Type B pancreatic cell (in vitro differentiated cells): ENCODE data around the gene TPD52L2. TPM values are rescaled to one million over a fixed set of nuclear protein-coding genes. Genes with fewer than 3 reads are reported as not detected.
"Not testable (repeated sequence)": the region's sequence is repeated elsewhere in the genome, so short reads cannot be mapped to it uniquely, and the experiment has no call there.

Experiments
- DNase-seq: peaks from one replicate; pipeline ENCODE4 v3.0.0; 2021; ENCODE audit warnings: mixed read lengths; ENCODE audit not compliant: unreplicated experiment; ENCODE audit errors: extremely low spot score
- H3K27ac Mint-ChIP-seq: 2 replicates; pipeline ENCODE4 v1.8.0; 2021; ENCODE audit warnings: mild to moderate bottlenecking, mixed read lengths
- H3K27me3 Mint-ChIP-seq: 2 replicates; pipeline ENCODE4 v1.8.0; 2021; ENCODE audit warnings: mixed read lengths
- H3K36me3 Mint-ChIP-seq: 2 replicates; pipeline ENCODE4 v1.8.0; 2021; ENCODE audit warnings: mixed read lengths
- H3K4me1 Mint-ChIP-seq: one replicate; pipeline ENCODE4 v1.8.0; 2021; ENCODE audit warnings: mixed read lengths; ENCODE audit not compliant: unreplicated experiment
- H3K4me3 Mint-ChIP-seq: 2 replicates; pipeline ENCODE4 v1.8.0; 2021; ENCODE audit warnings: mild to moderate bottlenecking, mixed read lengths
- H3K9me3 Mint-ChIP-seq: 2 replicates; pipeline ENCODE4 v1.8.0; 2021; ENCODE audit warnings: mixed read lengths
- total RNA-seq: library from RNA; stranded (reverse); gene quantifications from 2 replicates; pipeline ENCODE4 v1.2.1, GENCODE V29; 2021; ENCODE audit warnings: low replicate concordance
- TF ChIP-seq, protein P1 (sequence below): fragments of 200-600 bp; sonication (generic); conservative IDR thresholded peaks from 2 replicates; pipeline ENCODE4 v1.5.0; 2021; ENCODE audit warnings: antibody characterized with exemption, mild to moderate bottlenecking

The TPD52L2 gene
- total RNA-seq, 1 donor from 2014 or later = 76.5 TPM

GRCh38 chr20:63850689-63851547, 14.2 kb upstream of the TPD52L2 start:
- H3K4me1 Mint-ChIP-seq = peaks cover 3% of the 10 kb centered on the region
- DNase-seq = no peak
- H3K4me3 Mint-ChIP-seq = no peak overlapping the region
- H3K9me3 Mint-ChIP-seq = no peaks in the 10 kb centered on the region
- H3K27me3 Mint-ChIP-seq = no peaks in the 10 kb centered on the region
- TF ChIP-seq, protein P1, sequence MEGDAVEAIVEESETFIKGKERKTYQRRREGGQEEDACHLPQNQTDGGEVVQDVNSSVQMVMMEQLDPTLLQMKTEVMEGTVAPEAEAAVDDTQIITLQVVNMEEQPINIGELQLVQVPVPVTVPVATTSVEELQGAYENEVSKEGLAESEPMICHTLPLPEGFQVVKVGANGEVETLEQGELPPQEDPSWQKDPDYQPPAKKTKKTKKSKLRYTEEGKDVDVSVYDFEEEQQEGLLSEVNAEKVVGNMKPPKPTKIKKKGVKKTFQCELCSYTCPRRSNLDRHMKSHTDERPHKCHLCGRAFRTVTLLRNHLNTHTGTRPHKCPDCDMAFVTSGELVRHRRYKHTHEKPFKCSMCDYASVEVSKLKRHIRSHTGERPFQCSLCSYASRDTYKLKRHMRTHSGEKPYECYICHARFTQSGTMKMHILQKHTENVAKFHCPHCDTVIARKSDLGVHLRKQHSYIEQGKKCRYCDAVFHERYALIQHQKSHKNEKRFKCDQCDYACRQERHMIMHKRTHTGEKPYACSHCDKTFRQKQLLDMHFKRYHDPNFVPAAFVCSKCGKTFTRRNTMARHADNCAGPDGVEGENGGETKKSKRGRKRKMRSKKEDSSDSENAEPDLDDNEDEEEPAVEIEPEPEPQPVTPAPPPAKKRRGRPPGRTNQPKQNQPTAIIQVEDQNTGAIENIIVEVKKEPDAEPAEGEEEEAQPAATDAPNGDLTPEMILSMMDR = no peak
- H3K27ac Mint-ChIP-seq = no peak overlapping the region
- H3K36me3 Mint-ChIP-seq = no peaks in the 10 kb centered on the region

DNA sequence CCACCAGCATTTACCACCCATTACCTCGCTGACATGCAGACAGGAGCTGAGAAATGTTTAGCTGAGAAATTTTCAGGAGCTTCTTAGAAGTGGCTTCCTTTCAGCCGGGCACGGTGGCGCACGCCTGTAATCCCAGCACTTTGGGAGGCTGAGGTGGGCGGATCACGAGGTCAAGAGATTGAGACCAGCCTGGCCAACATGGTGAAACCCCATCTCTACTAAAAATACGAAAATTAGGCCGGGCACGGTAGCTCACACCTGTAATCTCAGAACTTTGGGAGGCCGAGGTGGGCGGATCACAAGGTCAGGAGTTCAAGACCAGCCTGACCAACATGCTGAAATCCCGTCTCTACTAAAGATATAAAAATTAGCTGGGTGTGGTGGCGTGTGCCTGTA, 13.5 kb upstream of the TPD52L2 start:
- H3K27ac Mint-ChIP-seq, DNase-seq, H3K4me3 Mint-ChIP-seq, H3K27me3 Mint-ChIP-seq, H3K36me3 Mint-ChIP-seq, H3K9me3 Mint-ChIP-seq, H3K4me1 Mint-ChIP-seq: not testable (repeated sequence)

DNA sequence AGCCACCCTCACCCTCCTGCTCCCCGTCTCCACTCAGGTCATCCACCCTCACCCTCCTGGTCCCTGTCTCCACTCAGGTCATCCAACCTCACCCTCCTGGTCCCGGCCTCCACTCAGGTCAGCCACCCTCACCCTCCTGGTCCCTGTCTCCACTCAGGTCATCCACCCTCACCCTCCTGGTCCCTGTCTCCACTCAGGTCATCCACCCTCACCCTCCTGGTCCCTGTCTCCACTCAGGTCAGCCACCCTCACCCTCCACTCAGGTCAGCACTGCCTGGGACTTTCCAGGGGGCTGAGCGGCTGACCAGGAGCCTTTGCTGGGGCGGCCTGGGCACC, 11.4 kb upstream of the TPD52L2 start:
- peaks cover 12% of the 10 kb centered on the region for H3K4me1 Mint-ChIP-seq
- not testable (repeated sequence) for DNase-seq, H3K27ac Mint-ChIP-seq, H3K27me3 Mint-ChIP-seq, H3K9me3 Mint-ChIP-seq, H3K4me3 Mint-ChIP-seq, H3K36me3 Mint-ChIP-seq

DNA sequence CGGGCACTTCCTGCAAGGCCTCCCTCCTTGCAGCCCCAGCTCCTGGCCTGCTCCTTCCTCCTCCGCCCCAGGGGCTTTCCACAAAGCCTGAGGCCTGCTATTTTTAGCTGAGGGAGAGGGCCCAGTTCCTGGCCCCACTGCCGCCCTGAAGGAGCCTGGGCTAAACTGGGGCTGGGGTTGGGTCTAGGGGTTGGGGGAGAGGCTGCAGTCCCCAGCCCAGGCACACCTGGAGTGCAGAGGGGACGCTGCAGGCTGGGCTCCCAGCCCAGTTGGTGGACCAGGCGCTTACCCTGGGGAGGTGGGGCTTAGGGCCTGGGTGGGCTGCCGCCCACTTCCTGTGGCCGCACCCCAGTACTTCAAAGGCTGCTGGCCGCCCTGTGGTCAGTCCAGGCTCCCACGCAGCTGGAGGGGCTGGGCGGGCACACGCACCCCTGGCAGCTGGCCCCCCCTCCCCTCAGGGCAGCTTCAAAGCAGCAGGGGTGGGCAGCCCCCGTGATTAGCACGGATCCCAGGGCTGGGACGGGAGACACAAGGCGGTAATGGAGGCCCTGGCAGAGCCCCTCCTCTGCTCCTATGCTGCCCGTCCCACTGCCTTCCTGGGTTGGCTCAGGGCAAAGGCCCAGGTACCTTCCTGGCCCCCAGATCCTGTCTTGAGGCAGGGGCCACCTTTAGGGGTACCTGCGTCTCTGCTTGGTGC, 10.9 kb upstream of the TPD52L2 start:
- Mint-ChIP-seq H3K27ac (no peak overlapping the region), H3K4me3 (no peak overlapping the region), H3K36me3 (no peaks in the 10 kb centered on the region), H3K4me1 (peaks cover 12% of the 10 kb centered on the region), H3K27me3 (no peaks in the 10 kb centered on the region), H3K9me3 (no peaks in the 10 kb centered on the region)
- DNase-seq = no peak
- TF ChIP-seq, protein P1 = no peak

- Mint-ChIP-seq H3K4me3 (no peak overlapping the region), H3K27ac (no peak overlapping the region), H3K9me3 (no peaks in the 10 kb centered on the region), H3K27me3 (no peaks in the 10 kb centered on the region), H3K4me1 (peaks cover 12% of the 10 kb centered on the region), H3K36me3 (no peaks in the 10 kb centered on the region)
- no peak for DNase-seq
- TF ChIP-seq, protein P1 = no peak
Measured at GRCh38 chr20:63854766-63855362, 10.2 kb upstream of the TPD52L2 start.

DNA sequence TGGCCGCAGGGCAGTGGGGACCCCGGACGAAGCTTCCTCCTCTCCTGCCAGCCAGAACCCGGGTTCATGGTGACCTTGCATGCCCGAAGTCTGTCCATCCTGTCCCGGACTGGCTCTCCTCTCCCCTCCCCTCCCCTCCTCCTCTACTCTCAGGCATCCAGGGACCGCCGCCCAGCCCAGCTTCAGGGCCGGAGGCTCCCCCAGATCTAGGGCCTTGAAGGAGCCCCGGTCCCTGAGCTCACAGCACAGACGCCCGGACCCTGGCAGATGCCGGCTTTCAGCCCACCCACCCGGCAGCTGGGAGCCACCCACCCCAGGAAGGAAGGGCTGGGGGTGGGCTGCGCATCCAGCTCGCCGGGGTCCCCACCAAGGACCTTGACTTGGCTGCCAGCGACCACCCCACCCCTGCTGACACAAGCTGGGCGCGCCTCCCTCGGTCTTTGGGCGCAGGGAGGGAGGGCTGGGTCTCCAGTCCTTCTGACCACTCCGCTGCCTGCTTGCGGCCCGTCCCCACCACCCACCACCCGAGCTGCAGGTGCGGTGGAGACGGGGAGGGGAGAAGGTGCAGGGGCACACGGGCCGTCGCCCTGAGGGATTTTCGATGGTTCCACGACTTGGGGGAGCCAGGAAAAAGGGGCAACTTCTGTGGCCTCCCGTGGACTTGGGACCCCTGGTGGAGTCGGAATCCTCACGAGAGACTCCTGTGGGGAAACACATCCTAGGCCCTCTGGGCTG, 9.5 kb upstream of the TPD52L2 start:
- H3K27me3 Mint-ChIP-seq = no peaks in the 10 kb centered on the region
- no peak for DNase-seq
- no peaks in the 10 kb centered on the region for H3K36me3 Mint-ChIP-seq
- H3K9me3 Mint-ChIP-seq = no peaks in the 10 kb centered on the region
- TF ChIP-seq, protein P1 = no peak
- no peak overlapping the region for H3K27ac Mint-ChIP-seq
- H3K4me1 Mint-ChIP-seq = peaks cover 12% of the 10 kb centered on the region
- H3K4me3 Mint-ChIP-seq = no peak overlapping the region
